T47D (cell line): ENCODE results near the gene PEX16.

Source experiments
- DNase-seq, 2 experiments: peaks; one replicate each; pipeline versions ENCODE4 v3.0.0 to v3.0.0-alpha.2; 2011 to 2012; ENCODE audit warnings: low read depth in 1 of 2, low spot score in 1 of 2
- JUND ChIP-seq: IDR thresholded peaks from 2 replicates; pipeline ENCODE4 v1.6.1; 2012; ENCODE audit warnings: low read depth
- in situ Hi-C: cut with HindIII; loops from 2 replicates; pipeline ENCODE4 v1.10.0; 2016; ENCODE audit warnings: low sequenced_read_pairs, low pct_unique_long_range_greater_than_20kb

Gene PEX16

GRCh38 chr11:45896422-45896984, 21.2 kb downstream of the PEX16 start:
- DNase-seq = peak in 1 of 2 experiments; percentile 39
- in situ Hi-C loops = no loop called here
- TF ChIP-seq JUND = no peak

DNA sequence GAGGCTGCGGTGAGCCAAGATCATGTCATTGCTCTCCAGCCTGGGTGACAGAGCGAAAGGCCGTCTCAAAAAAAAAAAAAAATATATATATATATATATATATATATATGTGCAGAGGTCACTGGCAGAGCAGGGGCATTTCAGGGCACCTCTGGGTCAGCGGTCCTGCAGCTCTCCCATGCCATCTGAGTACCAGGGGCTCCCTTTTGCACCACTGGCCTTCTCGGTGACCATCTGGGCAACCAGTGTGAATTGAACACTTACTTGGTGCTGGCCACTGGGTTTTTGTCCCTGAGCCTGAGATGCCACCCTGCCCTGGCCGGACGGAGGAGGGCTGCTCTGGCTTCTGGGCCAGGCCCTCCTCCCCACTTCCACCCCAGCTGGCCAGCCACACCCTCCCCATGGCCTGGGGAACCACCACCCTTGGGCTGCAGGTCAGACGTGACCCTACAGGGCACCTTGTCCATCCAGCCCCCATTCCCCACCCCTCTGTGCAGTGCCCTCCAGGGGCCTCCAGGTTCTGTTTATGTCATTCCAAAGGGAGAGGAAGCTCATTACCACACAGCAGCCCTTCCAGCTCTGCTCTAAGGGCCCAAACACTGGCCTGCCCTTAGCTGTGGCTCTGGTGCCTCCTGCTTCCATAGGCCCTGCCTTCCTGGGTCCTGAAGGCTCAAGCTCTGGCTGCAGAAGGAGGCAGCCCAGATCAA, 22.0 kb downstream of the PEX16 start:
- no peak for DNase-seq
- in situ Hi-C loops = no loop called here
- TF ChIP-seq JUND = no peak

DNA sequence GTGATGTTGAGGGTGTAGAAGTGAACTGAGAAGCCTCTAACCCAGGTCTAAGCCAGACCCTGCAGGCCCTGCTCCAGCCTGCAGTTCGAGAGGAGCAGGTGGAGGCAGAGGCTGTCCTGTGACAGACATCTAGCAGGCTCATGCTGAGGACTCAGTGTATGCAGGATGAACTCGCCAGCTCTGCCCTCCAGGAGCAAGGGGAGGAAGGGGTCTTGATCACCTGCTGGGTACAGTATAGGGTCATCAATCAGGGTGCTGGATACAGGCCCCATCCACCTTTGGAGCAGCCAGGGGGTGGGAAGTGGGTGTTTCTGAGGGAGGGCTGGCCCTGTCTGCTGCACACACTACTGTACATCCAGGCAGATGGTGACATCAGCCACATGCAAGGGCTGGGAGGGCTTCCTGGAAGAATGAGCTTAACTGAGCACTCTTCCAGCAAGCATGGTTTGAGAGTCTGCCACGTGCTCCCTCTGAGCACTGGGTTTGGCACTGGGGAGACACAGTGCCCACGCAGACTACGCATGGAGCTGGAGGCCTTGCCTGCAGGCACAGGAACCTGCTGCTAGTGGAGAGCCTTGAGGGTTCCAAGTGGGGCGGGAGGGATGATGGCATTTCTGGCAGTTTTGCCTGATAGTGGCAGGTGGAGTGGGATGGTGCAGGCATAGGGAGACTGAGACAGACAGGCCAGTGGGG, 23.0 kb downstream of the PEX16 start:
- DNase-seq = no peak
- no peak for TF ChIP-seq JUND
- in situ Hi-C loops = no loop called here

- no peak for TF ChIP-seq JUND
- DNase-seq = no peak
- in situ Hi-C loops = no loop called here
These were observed 24.8 kb downstream of the PEX16 start for GRCh38 chr11:45892856-45893255.

DNA sequence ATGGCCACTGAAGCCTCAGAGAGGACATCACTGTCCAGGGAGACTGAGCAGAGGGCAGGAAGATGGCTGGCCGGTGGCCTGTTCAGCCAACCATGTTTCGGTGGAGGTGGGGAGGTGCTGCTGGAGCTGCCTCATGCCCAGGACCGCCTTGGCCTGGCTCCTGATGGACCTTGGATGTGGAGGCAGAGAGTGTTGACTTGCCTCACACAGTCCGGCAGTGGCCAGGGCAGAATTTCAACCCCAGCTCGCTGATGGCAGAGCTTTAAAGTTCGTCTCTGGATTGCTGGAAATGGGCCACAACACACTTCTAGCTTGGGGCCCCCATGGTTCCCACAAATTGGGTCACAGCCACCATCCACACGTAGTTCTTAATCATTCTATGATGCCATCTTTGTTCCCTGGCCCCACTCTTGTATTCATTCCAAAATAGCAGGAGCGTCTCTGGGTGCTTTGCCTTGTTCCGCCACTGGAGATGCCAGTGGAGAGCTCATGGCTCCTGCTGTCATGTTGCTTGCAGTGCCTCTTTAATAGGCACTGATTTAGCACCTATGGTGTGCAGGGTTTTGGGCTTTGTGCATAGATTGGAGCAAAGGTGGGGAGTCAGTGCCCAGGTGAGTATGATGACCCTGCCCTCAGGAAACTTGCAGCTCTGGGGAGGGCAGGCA, 26.7 kb downstream of the PEX16 start:
- no peak for DNase-seq
- in situ Hi-C loops = no loop called here
- no peak for TF ChIP-seq JUND

- in situ Hi-C loops = no loop called here
- no peak for DNase-seq
- TF ChIP-seq JUND = no peak
These were observed 27.7 kb downstream of the PEX16 start for GRCh38 chr11:45889966-45890365.

GRCh38 chr11:45889555-45889954, 28.1 kb downstream of the PEX16 start:
- DNase-seq = no peak
- in situ Hi-C loops = no loop called here

GRCh38 chr11:45887587-45887986, 30.1 kb downstream of the PEX16 start:
- DNase-seq = no peak
- no peak for TF ChIP-seq JUND
- in situ Hi-C loops = no loop called here

More at GRCh38 chr11:45889555-45889954, 28.1 kb downstream of the PEX16 start:
- no peak for TF ChIP-seq JUND

DNA sequence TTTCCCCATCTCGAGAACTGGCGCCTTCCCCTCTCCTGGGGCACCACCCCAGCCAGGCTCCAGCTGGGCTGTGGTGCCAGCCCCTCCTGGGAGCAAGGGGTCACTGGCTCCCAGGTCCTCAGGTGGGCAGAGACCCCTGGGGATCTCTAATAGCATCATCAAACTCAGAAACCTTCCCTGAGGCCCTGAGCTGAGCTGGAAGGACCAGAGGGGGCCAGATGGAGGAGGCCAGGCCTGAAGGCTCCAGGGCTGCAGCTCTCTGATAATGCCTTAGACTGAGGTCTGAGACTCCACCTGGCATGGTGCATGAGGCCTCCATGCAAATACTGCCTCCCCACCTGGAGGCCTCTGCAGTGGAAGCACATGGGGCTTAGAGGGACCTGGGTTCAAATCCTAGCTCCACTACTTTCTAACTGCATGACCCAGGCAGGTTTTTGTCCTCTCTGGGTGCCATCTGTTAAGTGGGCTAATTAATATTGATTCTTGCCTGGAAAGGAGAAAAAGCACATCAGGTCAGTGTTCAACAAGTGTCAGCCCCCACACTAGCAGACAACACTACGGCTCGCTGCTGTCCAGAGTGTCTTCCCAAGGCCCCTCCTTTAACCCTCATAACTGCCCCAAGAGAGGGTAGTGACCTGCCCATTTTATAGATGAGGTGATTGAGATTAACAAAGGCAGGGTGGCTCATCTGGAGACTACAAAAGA, 30.7 kb downstream of the PEX16 start:
- DNase-seq = no peak
- TF ChIP-seq JUND = no peak
- in situ Hi-C loops = no loop called here

DNA sequence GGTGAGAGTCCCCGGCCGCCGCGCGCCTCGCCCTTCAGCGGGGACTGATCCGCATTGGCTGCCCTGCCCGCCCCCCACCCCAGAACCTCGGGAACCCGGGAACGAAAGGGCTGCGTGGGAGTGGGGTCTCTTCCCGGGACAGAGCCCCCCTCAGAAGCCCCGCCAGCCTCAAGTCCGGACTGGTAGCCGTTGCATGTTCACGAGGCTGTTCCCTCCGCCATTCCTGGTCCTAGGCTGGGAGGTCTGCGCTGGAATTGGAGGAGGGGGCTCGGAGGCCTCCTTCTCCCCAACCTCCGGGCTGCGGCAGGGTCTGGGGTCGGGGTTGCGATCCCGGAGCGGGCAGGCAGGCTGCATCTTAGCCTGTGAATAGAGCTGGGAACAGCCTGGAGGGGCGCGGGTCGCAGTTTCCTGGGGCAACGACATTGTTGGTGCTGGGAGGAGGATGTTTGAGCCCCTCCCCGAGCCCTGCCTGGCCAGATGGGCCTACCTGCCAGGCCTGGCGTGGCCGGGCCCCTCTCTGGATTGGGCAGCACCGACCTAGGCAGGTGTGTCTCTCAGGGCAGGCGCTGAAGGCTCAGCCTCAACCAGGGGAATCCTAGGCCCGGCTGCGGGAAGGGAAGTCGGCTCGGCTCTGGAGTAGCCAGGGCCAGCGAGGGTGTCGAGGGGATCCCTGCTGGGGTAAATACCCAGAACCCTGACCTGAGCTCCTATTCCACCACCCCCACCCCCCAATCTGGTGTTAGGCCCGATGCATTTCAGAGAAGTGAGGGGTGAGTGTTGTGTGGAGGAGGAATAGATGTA, 31.6 kb downstream of the PEX16 start:
- in situ Hi-C loops = no loop called here
- TF ChIP-seq JUND = no peak
- no peak for DNase-seq

- peak; percentile 76 to 85 for DNase-seq
- TF ChIP-seq JUND = no peak
- in situ Hi-C loops = no loop called here
These were observed 32.3 kb downstream of the PEX16 start, which contains the start of gene MAPK8IP1 for GRCh38 chr11:45885274-45885920. TSS of gene MAPK8IP1 (plus strand) at chr11:45885651. CDS start at chr11:45885821, 170 bp downstream.
